GM21367 (cell line): ENCODE data around the gene MID2.
"Not testable (repeated sequence)": the region's sequence is repeated elsewhere in the genome, so short reads cannot be mapped to it uniquely, and the experiment has no call there.

Experiments used
- ATAC-seq: cut with Tn5 transposase; IDR thresholded peaks from one replicate; pipeline ENCODE4 v1.9.1; 2021; ENCODE audit not compliant: unreplicated experiment

The MID2 gene

GRCh38 chrX:107825698-107826237 is at the start of gene MID2:
Gene MID2 (plus strand): TSS chrX:107825866. CDS start chrX:107826427, 561 bp downstream.
- ATAC-seq: no peak

GRCh38 chrX:107776649-107777535 is 48.8 kb upstream of the MID2 start:
- ATAC-seq: peak; percentile 82

GRCh38 chrX:107777536-107777832 is 48.2 kb upstream of the MID2 start, which contains the start of gene NCBP2L:
Gene NCBP2L (plus strand): TSS chrX:107777733. CDS start chrX:107794221, 16,488 bp downstream.
- no peak for ATAC-seq

- ATAC-seq: no peak
Measured at GRCh38 chrX:107780525-107780924, 45.1 kb upstream of the MID2 start.

- ATAC-seq: no peak
Measured at GRCh38 chrX:107787827-107788226, 37.8 kb upstream of the MID2 start.

- ATAC-seq: no peak
Measured at GRCh38 chrX:107804427-107804826, 21.2 kb upstream of the MID2 start.

GRCh38 chrX:107805179-107805578 is 20.5 kb upstream of the MID2 start:
- no peak for ATAC-seq

GRCh38 chrX:107810053-107810452 is 15.6 kb upstream of the MID2 start:
- ATAC-seq: not testable (repeated sequence)

- ATAC-seq: no peak
Measured at GRCh38 chrX:107818900-107819521, 6.7 kb upstream of the MID2 start.

- ATAC-seq: no peak
Measured at GRCh38 chrX:107823042-107823441, 2.6 kb upstream of the MID2 start.

GRCh38 chrX:107823456-107823855 is 2.2 kb upstream of the MID2 start:
- no peak for ATAC-seq

- ATAC-seq: peak; percentile 50
Measured at GRCh38 chrX:107826238-107827029, 768 bp downstream of the MID2 start.

- no peak for ATAC-seq
Measured at GRCh38 chrX:107827030-107827831, 1.6 kb downstream of the MID2 start.

GRCh38 chrX:107827852-107828251 is 2.2 kb downstream of the MID2 start:
- ATAC-seq: no peak

- no peak for ATAC-seq
Measured at GRCh38 chrX:107829878-107830277, 4.2 kb downstream of the MID2 start.

GRCh38 chrX:107831071-107831730 is 5.5 kb downstream of the MID2 start:
- ATAC-seq: no peak

- ATAC-seq: no peak
Measured at GRCh38 chrX:107834275-107835201, 8.9 kb downstream of the MID2 start.

- no peak for ATAC-seq
Measured at GRCh38 chrX:107836958-107837357, 11.3 kb downstream of the MID2 start.

GRCh38 chrX:107840971-107841370 is 15.3 kb downstream of the MID2 start:
- no peak for ATAC-seq
